GM06990 (cell line): ENCODE results near the gene PRRX2.

Experiments used
- DNase-seq: peaks from one replicate; pipeline ENCODE4 v3.0.0-alpha.2; 2011; ENCODE audit not compliant: insufficient read length; ENCODE audit errors: extremely low read depth
- H3K27me3 ChIP-seq: replicated peaks from 2 replicates; pipeline ENCODE4 v1.6.0; 2011; ENCODE audit warnings: low read length; ENCODE audit not compliant: control insufficient read depth, insufficient read depth
- H3K36me3 ChIP-seq: 2 replicates; pipeline ENCODE4 v1.5.1; 2011; ENCODE audit warnings: low read length; ENCODE audit not compliant: control insufficient read depth, insufficient read depth
- H3K4me3 ChIP-seq: replicated peaks from 2 replicates; pipeline ENCODE4 v1.5.1; 2011; ENCODE audit warnings: low read depth, mild to moderate bottlenecking, control low read depth, low read length
- TF ChIP-seq, protein P1 (sequence below): IDR thresholded peaks from 2 replicates; pipeline ENCODE4 v1.5.1; 2011; ENCODE audit warnings: low read length, control low read depth, mild to moderate bottlenecking, inconsistent platforms; ENCODE audit not compliant: insufficient read depth, poor library complexity, severe bottlenecking

The PRRX2 gene

DNA sequence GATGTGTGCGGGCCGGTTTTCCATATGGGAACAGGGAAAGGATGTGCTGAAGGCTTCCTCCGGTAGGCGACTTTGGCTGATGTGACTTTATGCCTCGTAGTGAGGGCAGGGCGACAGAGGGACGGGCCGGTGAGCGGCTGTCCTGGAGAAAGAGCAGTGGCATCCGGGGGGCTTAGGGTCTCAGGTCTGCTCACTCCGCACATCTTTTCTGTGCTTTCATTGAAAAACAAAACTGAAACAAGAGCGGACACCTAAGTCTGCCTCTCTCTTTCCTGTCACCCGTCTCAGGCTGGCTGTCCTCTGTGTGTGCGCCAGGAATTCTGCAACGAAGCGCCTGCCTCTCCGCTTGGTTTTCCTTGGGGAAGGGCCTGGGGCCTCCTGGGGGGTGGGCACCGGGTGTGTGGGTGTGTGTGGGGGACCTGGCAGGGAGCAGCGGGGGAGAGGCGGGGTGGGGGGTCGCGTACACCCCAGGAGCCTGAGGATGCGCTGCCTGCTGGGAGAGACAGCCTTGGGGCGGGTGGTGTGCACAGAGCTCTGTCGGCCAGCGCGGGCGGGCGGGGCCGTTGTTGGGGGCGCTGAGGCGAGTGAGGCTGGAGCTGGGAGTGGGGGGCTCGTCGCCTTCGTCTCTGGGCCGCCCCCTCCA, 580 bp upstream of the PRRX2 start:
- no peak for DNase-seq
- H3K4me3 ChIP-seq, result no peak overlapping the region
- H3K27me3 ChIP-seq, result no peaks in the 10 kb centered on the region; the same call in 1 of the 2 replicates
- TF ChIP-seq, protein P1, sequence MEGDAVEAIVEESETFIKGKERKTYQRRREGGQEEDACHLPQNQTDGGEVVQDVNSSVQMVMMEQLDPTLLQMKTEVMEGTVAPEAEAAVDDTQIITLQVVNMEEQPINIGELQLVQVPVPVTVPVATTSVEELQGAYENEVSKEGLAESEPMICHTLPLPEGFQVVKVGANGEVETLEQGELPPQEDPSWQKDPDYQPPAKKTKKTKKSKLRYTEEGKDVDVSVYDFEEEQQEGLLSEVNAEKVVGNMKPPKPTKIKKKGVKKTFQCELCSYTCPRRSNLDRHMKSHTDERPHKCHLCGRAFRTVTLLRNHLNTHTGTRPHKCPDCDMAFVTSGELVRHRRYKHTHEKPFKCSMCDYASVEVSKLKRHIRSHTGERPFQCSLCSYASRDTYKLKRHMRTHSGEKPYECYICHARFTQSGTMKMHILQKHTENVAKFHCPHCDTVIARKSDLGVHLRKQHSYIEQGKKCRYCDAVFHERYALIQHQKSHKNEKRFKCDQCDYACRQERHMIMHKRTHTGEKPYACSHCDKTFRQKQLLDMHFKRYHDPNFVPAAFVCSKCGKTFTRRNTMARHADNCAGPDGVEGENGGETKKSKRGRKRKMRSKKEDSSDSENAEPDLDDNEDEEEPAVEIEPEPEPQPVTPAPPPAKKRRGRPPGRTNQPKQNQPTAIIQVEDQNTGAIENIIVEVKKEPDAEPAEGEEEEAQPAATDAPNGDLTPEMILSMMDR, result no peak
- no peaks in the 10 kb centered on the region for H3K36me3 ChIP-seq

DNA sequence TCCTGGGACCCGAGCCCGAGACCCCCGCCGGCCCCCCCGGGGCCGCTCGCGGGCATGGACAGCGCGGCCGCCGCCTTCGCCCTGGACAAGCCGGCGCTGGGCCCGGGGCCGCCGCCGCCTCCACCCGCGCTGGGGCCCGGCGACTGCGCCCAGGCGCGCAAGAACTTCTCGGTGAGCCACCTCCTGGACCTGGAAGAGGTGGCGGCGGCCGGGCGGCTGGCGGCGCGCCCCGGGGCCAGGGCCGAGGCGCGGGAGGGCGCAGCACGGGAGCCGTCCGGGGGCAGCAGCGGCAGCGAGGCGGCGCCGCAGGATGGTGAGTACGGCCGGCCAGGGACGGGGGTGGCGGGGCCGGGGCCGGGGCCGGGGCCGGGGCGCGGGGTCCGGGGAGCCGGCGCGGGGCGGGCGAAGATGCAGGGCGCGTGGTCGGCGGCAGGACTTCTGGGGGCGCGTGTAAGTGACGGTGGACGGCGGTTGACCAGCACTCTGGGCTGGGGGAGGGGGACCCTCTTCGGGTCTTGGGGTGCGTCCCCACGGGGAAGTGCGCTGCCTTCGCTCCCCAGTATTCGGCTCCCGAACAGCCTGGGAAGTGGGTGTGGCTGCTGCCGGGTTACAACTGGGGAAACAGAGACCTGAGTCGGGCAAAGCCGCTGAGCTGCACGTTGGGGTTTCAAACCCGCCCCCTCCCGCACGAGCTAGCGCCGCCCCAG, 520 bp downstream of the PRRX2 start:
- Histone ChIP-seq H3K4me3 (no peak overlapping the region), H3K36me3 (no peaks in the 10 kb centered on the region), H3K27me3 (peaks cover 2% of the 10 kb centered on the region; the same call in 1 of the 2 replicates)
- no peak for DNase-seq
- TF ChIP-seq, protein P1, result no peak

DNA sequence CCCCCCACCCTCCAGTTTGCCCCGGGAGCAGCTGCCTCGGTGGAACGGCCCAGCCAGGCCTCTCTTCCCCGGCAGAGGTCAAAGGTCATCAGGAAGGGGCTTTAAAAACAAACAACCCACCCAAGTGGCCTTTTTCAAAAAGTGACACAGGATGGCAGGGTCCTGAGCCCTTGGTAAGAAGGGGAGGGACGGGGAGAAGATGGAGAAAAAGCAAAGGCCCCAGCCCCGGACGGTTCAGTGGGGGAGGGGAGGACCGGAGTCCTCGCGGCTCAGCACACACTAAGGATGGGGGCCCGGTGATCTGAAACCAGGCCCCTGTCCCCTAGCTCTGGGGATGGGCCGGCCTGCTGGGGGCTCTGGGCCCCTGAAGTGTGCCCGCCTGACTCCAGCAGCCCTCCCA, 1.1 kb downstream of the PRRX2 start:
- DNase-seq, result no peak
- Histone ChIP-seq H3K4me3 (no peak overlapping the region), H3K36me3 (no peaks in the 10 kb centered on the region), H3K27me3 (peaks cover 2% of the 10 kb centered on the region)
- TF ChIP-seq, protein P1, result no peak

DNA sequence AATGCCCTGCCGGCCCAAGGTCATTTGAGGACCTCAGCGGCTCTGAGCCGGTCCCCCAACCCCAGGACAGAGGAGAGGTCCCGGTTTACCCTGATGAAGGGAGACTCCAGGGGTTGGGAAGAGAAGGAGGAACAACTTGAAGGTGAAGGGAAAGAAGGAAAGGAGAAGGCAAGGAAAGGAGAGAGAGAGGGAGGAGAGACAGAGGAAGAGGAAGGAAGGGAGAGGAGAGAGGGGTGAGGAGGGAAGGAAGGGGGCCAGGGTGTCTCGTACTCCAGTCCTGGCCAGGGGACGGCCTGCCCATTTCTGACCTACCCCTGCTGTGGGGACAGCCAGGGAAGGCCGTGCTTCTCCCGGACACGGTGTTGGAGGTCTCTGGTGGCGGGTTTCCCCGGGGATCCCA, 1.9 kb downstream of the PRRX2 start:
- Histone ChIP-seq H3K4me3 (no peak overlapping the region), H3K27me3 (peaks cover 2% of the 10 kb centered on the region)
- TF ChIP-seq, protein P1, result no peak

DNA sequence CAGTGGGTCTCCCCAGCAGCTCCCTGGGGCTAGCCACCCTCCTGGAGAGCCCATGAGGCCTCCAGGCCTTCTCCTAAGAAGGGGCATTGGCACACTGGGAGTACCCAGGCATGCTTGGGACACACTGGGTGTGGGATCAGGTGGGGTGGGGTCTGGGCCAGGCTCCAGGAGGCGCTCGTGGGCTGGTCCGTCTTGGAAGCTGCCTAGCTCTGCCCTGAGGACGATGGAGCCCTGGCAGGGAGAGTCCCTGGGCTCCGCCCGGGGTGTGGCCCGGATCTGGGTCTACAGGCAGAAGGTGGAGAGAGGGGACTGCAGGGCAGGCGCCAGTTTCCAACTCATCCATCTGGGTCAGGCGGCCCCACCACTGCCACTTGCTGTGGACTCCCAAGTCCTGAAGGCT, 2.4 kb downstream of the PRRX2 start:
- TF ChIP-seq, protein P1, result no peak
- no peak overlapping the region for H3K4me3 ChIP-seq
- H3K27me3 ChIP-seq, result peaks cover 2% of the 10 kb centered on the region
- DNase-seq, result no peak
- no peaks in the 10 kb centered on the region for H3K36me3 ChIP-seq

More for the DNA sequence above, 1.9 kb downstream of the PRRX2 start:
- no peaks in the 10 kb centered on the region for H3K36me3 ChIP-seq
- DNase-seq, result no peak
